ENCODE data around the gene RAMP1.

Gene RAMP1

DNA sequence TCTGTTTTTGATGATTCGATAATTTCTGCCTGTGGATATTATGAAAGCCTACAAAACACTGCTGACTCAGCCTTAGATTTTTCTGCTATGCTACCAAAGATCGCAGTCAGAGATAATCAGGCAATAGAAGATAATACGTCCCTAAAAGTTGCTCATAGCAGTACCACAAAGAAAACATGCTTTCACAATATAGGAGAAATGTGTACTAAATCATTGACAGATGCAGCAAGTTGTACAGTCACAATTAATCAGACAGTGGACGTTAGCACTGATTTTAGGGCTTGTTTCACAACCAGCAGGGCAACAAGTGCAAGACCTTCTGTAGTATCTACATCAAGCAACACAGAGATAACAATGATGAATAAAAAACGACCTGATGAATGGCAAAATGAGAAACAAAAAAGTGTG, 41.4 kb upstream of the RAMP1 start:
- TF ChIP-seq, protein P1, sequence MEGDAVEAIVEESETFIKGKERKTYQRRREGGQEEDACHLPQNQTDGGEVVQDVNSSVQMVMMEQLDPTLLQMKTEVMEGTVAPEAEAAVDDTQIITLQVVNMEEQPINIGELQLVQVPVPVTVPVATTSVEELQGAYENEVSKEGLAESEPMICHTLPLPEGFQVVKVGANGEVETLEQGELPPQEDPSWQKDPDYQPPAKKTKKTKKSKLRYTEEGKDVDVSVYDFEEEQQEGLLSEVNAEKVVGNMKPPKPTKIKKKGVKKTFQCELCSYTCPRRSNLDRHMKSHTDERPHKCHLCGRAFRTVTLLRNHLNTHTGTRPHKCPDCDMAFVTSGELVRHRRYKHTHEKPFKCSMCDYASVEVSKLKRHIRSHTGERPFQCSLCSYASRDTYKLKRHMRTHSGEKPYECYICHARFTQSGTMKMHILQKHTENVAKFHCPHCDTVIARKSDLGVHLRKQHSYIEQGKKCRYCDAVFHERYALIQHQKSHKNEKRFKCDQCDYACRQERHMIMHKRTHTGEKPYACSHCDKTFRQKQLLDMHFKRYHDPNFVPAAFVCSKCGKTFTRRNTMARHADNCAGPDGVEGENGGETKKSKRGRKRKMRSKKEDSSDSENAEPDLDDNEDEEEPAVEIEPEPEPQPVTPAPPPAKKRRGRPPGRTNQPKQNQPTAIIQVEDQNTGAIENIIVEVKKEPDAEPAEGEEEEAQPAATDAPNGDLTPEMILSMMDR (conservative IDR thresholded peaks at IDR 0.05; ENCODE audit: low read length), result no peak
- TF ChIP-seq EZH2phosphoT487 (IDR thresholded peaks at IDR 0.05; ENCODE audit: borderline replicate concordance), result no peak
- peaks cover 17% of the 10 kb centered on the region for H3K4me1 ChIP-seq (ENCODE audit: insufficient read depth, low read length, poor library complexity, severe bottlenecking)
- H3K9me2 ChIP-seq (replicated peaks; ENCODE audit: low read depth, low read length), result no peaks in the 10 kb centered on the region
- no peaks in the 10 kb centered on the region for H4K20me1 ChIP-seq (ENCODE audit: insufficient read depth, low read length, poor library complexity, severe bottlenecking)
- H3K9ac ChIP-seq (ENCODE audit: low read depth, low read length, poor library complexity, severe bottlenecking), result no peak overlapping the region
- peaks cover 4% of the 10 kb centered on the region; the same call in 1 of the 2 replicates for H3F3A ChIP-seq (ENCODE audit: low read depth)
- no peaks in the 10 kb centered on the region for H3K9me3 ChIP-seq (ENCODE audit: insufficient read depth, low read depth, low read length)
- no peaks in the 10 kb centered on the region for H3K27me3 ChIP-seq (ENCODE audit: insufficient read depth, low read length, poor library complexity, severe bottlenecking)
- H3K4me3 ChIP-seq (ENCODE audit: low read length, poor library complexity, severe bottlenecking), result no peak overlapping the region
- no peak overlapping the region for H2AFZ ChIP-seq (ENCODE audit: low read length)
- no peaks in the 10 kb centered on the region for H3K36me3 ChIP-seq (ENCODE audit: insufficient read depth, low read length)
- H3K79me2 ChIP-seq (ENCODE audit: insufficient read depth, low read length), result no peaks in the 10 kb centered on the region
- H3K4me2 ChIP-seq (ENCODE audit: low read depth, low read length, poor library complexity, severe bottlenecking), result no peak overlapping the region

- Histone ChIP-seq H3K79me2 (ENCODE audit: insufficient read depth, low read length) (no peaks in the 10 kb centered on the region), H3K4me1 (ENCODE audit: insufficient read depth, low read length, poor library complexity, severe bottlenecking) (peaks cover 17% of the 10 kb centered on the region), H4K20me1 (ENCODE audit: insufficient read depth, low read length, poor library complexity, severe bottlenecking) (no peaks in the 10 kb centered on the region), H3K9ac (ENCODE audit: low read depth, low read length, poor library complexity, severe bottlenecking) (no peak overlapping the region), H3K9me3 (ENCODE audit: insufficient read depth, low read depth, low read length) (no peaks in the 10 kb centered on the region), H3K4me2 (ENCODE audit: low read depth, low read length, poor library complexity, severe bottlenecking) (no peak overlapping the region), H3F3A (ENCODE audit: low read depth) (peaks cover 4% of the 10 kb centered on the region; the same call in 1 of the 2 replicates), H2AFZ (ENCODE audit: low read length) (no peak overlapping the region), H3K36me3 (ENCODE audit: insufficient read depth, low read length) (no peaks in the 10 kb centered on the region), H3K4me3 (ENCODE audit: low read length, poor library complexity, severe bottlenecking) (no peak overlapping the region), H3K9me2 (replicated peaks; ENCODE audit: low read depth, low read length) (no peaks in the 10 kb centered on the region), H3K27me3 (ENCODE audit: insufficient read depth, low read length, poor library complexity, severe bottlenecking) (no peaks in the 10 kb centered on the region)
- TF ChIP-seq, protein P1 (conservative IDR thresholded peaks at IDR 0.05; ENCODE audit: low read length), result no peak
- TF ChIP-seq EZH2phosphoT487 (IDR thresholded peaks at IDR 0.05; ENCODE audit: borderline replicate concordance), result no peak
Observed at GRCh38 chr2:237819231-237819630, 40.2 kb upstream of the RAMP1 start.

GRCh38 chr2:237820421-237820820, 39.0 kb upstream of the RAMP1 start:
- Histone ChIP-seq H3K27me3 (ENCODE audit: insufficient read depth, low read length, poor library complexity, severe bottlenecking) (no peaks in the 10 kb centered on the region), H3K9ac (ENCODE audit: low read depth, low read length, poor library complexity, severe bottlenecking) (no peak overlapping the region), H3F3A (ENCODE audit: low read depth) (peaks cover 4% of the 10 kb centered on the region; the same call in 1 of the 2 replicates), H3K4me1 (ENCODE audit: insufficient read depth, low read length, poor library complexity, severe bottlenecking) (peaks cover 14% of the 10 kb centered on the region), H3K9me3 (ENCODE audit: insufficient read depth, low read depth, low read length) (no peaks in the 10 kb centered on the region), H3K9me2 (replicated peaks; ENCODE audit: low read depth, low read length) (no peaks in the 10 kb centered on the region), H3K4me2 (ENCODE audit: low read depth, low read length, poor library complexity, severe bottlenecking) (no peak overlapping the region), H3K4me3 (ENCODE audit: low read length, poor library complexity, severe bottlenecking) (no peak overlapping the region), H3K36me3 (ENCODE audit: insufficient read depth, low read length) (no peaks in the 10 kb centered on the region), H4K20me1 (ENCODE audit: insufficient read depth, low read length, poor library complexity, severe bottlenecking) (no peaks in the 10 kb centered on the region), H3K79me2 (ENCODE audit: insufficient read depth, low read length) (no peaks in the 10 kb centered on the region), H2AFZ (ENCODE audit: low read length) (no peak overlapping the region)
- TF ChIP-seq EZH2phosphoT487 (IDR thresholded peaks at IDR 0.05; ENCODE audit: borderline replicate concordance), result no peak

- Histone ChIP-seq H3K27me3 (ENCODE audit: insufficient read depth, low read length, poor library complexity, severe bottlenecking) (no peaks in the 10 kb centered on the region), H3F3A (ENCODE audit: low read depth) (no peaks in the 10 kb centered on the region), H3K4me3 (ENCODE audit: low read length, poor library complexity, severe bottlenecking) (no peak overlapping the region), H3K4me2 (ENCODE audit: low read depth, low read length, poor library complexity, severe bottlenecking) (no peak overlapping the region), H3K9me2 (replicated peaks; ENCODE audit: low read depth, low read length) (no peaks in the 10 kb centered on the region), H3K36me3 (ENCODE audit: insufficient read depth, low read length) (no peaks in the 10 kb centered on the region), H4K20me1 (ENCODE audit: insufficient read depth, low read length, poor library complexity, severe bottlenecking) (no peaks in the 10 kb centered on the region), H3K9ac (ENCODE audit: low read depth, low read length, poor library complexity, severe bottlenecking) (no peak overlapping the region), H3K79me2 (ENCODE audit: insufficient read depth, low read length) (no peaks in the 10 kb centered on the region), H3K4me1 (ENCODE audit: insufficient read depth, low read length, poor library complexity, severe bottlenecking) (no peaks in the 10 kb centered on the region), H3K9me3 (ENCODE audit: insufficient read depth, low read depth, low read length) (no peaks in the 10 kb centered on the region), H2AFZ (ENCODE audit: low read length) (no peak overlapping the region)
- TF ChIP-seq EZH2phosphoT487 (IDR thresholded peaks at IDR 0.05; ENCODE audit: borderline replicate concordance), result no peak
Observed at GRCh38 chr2:237823544-237823943, 35.9 kb upstream of the RAMP1 start.
